HCT116 (cell line): ENCODE data around the gene HEG1. TPM values are rescaled to one million over a fixed set of nuclear protein-coding genes. Genes with fewer than 3 reads are reported as not detected.

Experiments used
- ATAC-seq: fragments of 200-7000 bp; cut with Tn5 transposase; 2 replicates; pipeline ENCODE4 v1.9.1; 2020; ENCODE audit warnings: mild to moderate bottlenecking, moderate library complexity
- BruUV-seq: library from RNA; stranded (reverse); fragments of 400-500 nt; replicated peaks from 2 replicates; lab custom pipeline; 2021; lab: Mats Ljungman, UMichigan
- CTCF ChIA-PET: fragments of 300-600 bp; sonication (Branson Sonifier 250); formaldehyde crosslinking; loops from one replicate; lab custom pipeline; 2021; ENCODE audit warnings: antibody characterized with exemption; lab: Charles Lee
- POLR2A ChIA-PET: fragments of 300-600, 350-600 bp; sonication (Branson Sonifier 250); formaldehyde crosslinking; loops from one replicate; lab custom pipeline; 2021; ENCODE audit warnings: antibody characterized with exemption; lab: Charles Lee
- RAD21 ChIA-PET, 2 experiments: fragments of 300-600 bp; sonication (Branson Sonifier 250); formaldehyde crosslinking; loops; one replicate each; lab custom pipeline; 2023; ENCODE audit warnings: low total read pairs in 2 of 2; ENCODE audit not compliant: uncharacterized antibody in 2 of 2, unreplicated experiment in 2 of 2, low non-redundant PET in 1 of 2; lab: Charles Lee
- DNase-seq: peaks from one replicate; pipeline ENCODE4 v3.0.0-alpha.2; 2010; ENCODE audit warnings: low read depth, low spot score
- H2AFZ ChIP-seq: fragments of 200-600 bp; shearing (Covaris generic), sonication (generic); 2 replicates; pipeline ENCODE4 v1.6.1; 2017; ENCODE audit warnings: low read depth, mixed run types, mixed read lengths, antibody characterized with exemption, low read length; ENCODE audit not compliant: poor library complexity, severe bottlenecking
- H3K27ac ChIP-seq: 2 replicates; pipeline ENCODE4 v1.5.1; 2012; ENCODE audit warnings: low read depth, low read length
- H3K27me3 ChIP-seq: fragments of 200-600 bp; sonication (generic); 2 replicates; pipeline ENCODE4 v1.6.1; 2016; ENCODE audit warnings: mixed run types, low read length, mixed read lengths; ENCODE audit not compliant: insufficient read depth
- H3K36me3 ChIP-seq, 2 experiments: fragments of 200-500 bp in 1 of 2; fragments of 200-600 bp in 1 of 2; sonication (Bioruptor generic) in 1 of 2; sonication (generic) in 1 of 2; 2 replicates each; pipeline versions ENCODE4 v1.5.1 to v1.6.1; 2014 to 2016; ENCODE audit warnings: low read length in 2 of 2, inconsistent platforms in 1 of 2, mixed read lengths in 1 of 2, mixed run types in 1 of 2; ENCODE audit not compliant: insufficient read depth in 2 of 2, control insufficient read depth in 1 of 2
- H3K4me1 ChIP-seq, 2 experiments: fragments of 200-600 bp in 1 of 2; sonication (generic) in 1 of 2; 2 replicates each; pipeline versions ENCODE4 v1.5.1 to v1.6.1; 2012 to 2017; ENCODE audit warnings: low read length in 2 of 2, inconsistent platforms in 1 of 2, mild to moderate bottlenecking in 1 of 2, mixed read lengths in 1 of 2, mixed run types in 1 of 2, moderate library complexity in 1 of 2; ENCODE audit not compliant: insufficient read depth in 2 of 2, control insufficient read depth in 1 of 2
- H3K4me2 ChIP-seq: fragments of 200-600 bp; sonication (generic); 2 replicates; pipeline ENCODE4 v1.6.1; 2017; ENCODE audit warnings: mixed run types, low read length, mixed read lengths
- H3K4me3 ChIP-seq, 2 experiments: fragments of 200-600 bp in 1 of 2; sonication (generic) in 1 of 2; replicated peaks in 1 of 2; 2 replicates each; pipeline ENCODE4 v1.5.1; 2011 to 2016; ENCODE audit warnings: low read length in 2 of 2, control low read depth in 1 of 2, low read depth in 1 of 2, mild to moderate bottlenecking in 1 of 2, mixed read lengths in 1 of 2, mixed run types in 1 of 2
- H3K79me2 ChIP-seq: fragments of 200-600 bp; sonication (generic); 2 replicates; pipeline ENCODE4 v1.6.1; 2017; ENCODE audit warnings: mild to moderate bottlenecking, mixed run types, low read length, moderate library complexity, mixed read lengths; ENCODE audit not compliant: insufficient read depth
- H3K9ac ChIP-seq: fragments of 200-600 bp; sonication (generic); 2 replicates; pipeline ENCODE4 v1.6.1; 2016; ENCODE audit warnings: low read length, mixed read lengths
- H3K9me2 ChIP-seq: fragments of 200-600 bp; sonication (generic), shearing (Covaris generic); 2 replicates; pipeline ENCODE4 v1.6.1; 2017; ENCODE audit warnings: mixed run types, mild to moderate bottlenecking, moderate library complexity; ENCODE audit not compliant: insufficient read depth
- H3K9me3 ChIP-seq, 2 experiments: fragments of 200-500 bp in 1 of 2; fragments of 200-600 bp in 1 of 2; sonication (Bioruptor generic) in 1 of 2; sonication (generic) in 1 of 2; 2 replicates each; pipeline ENCODE4 v1.6.1; 2014 to 2017; ENCODE audit warnings: low read length in 2 of 2, mixed read lengths in 2 of 2, inconsistent platforms in 1 of 2, low read depth in 1 of 2, mild to moderate bottlenecking in 1 of 2, mixed run types in 1 of 2, moderate library complexity in 1 of 2; ENCODE audit not compliant: control insufficient read depth in 1 of 2, insufficient read depth in 1 of 2
- H4K20me1 ChIP-seq: fragments of 200-600 bp; sonication (generic), shearing (Covaris generic); 2 replicates; pipeline ENCODE4 v1.6.1; 2017; ENCODE audit warnings: mixed run types, mild to moderate bottlenecking, moderate library complexity; ENCODE audit not compliant: insufficient read depth
- ELF1 ChIP-seq: IDR thresholded peaks from 2 replicates; pipeline ENCODE4 v1.6.1; 2012; ENCODE audit warnings: low read depth, borderline replicate concordance
- EZH2 ChIP-seq: fragments of 200-600 bp; sonication (generic); IDR thresholded peaks from 2 replicates; pipeline ENCODE4 v1.6.1; 2017; ENCODE audit warnings: antibody characterized with exemption, mixed run types
- FOSL1 ChIP-seq: IDR thresholded peaks from 2 replicates; pipeline ENCODE4 v1.6.1; 2012; ENCODE audit warnings: low read depth
- JUND ChIP-seq: IDR thresholded peaks from 2 replicates; pipeline ENCODE4 v1.6.1; 2012
- POLR2A ChIP-seq: IDR thresholded peaks from 2 replicates; pipeline ENCODE4 v1.7.0; 2011; ENCODE audit warnings: borderline replicate concordance; ENCODE audit not compliant: insufficient read depth, insufficient read length; ENCODE audit errors: extremely low read depth
- POLR2AphosphoS5 ChIP-seq: IDR thresholded peaks from 2 replicates; pipeline ENCODE4 v1.6.1; 2011; ENCODE audit warnings: mild to moderate bottlenecking, low read depth, low read length, moderate library complexity
- RAD21 ChIP-seq: IDR thresholded peaks from 2 replicates; pipeline ENCODE4 v1.6.1; 2012; ENCODE audit warnings: low read depth, mild to moderate bottlenecking
- SP1 ChIP-seq: IDR thresholded peaks from 2 replicates; pipeline ENCODE4 v1.6.1; 2012; ENCODE audit warnings: low read depth
- TCF7L2 ChIP-seq: IDR thresholded peaks from 2 replicates; pipeline ENCODE4 v1.7.0; 2011; ENCODE audit warnings: borderline replicate concordance, inconsistent platforms; ENCODE audit not compliant: insufficient read depth, insufficient read length; ENCODE audit errors: extremely low read depth
- intact Hi-C: fragments of 100-400 bp; cut with micrococcal nuclease; formaldehyde crosslinking; loops from 2 replicates; pipeline ENCODE4 v1.10.0; 2022
- total RNA-seq: library from RNA; stranded (reverse); gene quantifications from one replicate; pipeline ENCODE4 v1.2.1, GENCODE V29; 2021; ENCODE audit not compliant: unreplicated experiment
- TF ChIP-seq, protein P1 (sequence below): IDR thresholded peaks from 2 replicates; pipeline ENCODE4 v1.6.1; 2012; ENCODE audit warnings: low read depth
- TF ChIP-seq, protein P2 (sequence below): IDR thresholded peaks from 2 replicates; pipeline ENCODE4 v1.6.1; 2012

The HEG1 gene
- total RNA-seq, 1 experiment from 2014 or later, result 2.6 TPM

DNA sequence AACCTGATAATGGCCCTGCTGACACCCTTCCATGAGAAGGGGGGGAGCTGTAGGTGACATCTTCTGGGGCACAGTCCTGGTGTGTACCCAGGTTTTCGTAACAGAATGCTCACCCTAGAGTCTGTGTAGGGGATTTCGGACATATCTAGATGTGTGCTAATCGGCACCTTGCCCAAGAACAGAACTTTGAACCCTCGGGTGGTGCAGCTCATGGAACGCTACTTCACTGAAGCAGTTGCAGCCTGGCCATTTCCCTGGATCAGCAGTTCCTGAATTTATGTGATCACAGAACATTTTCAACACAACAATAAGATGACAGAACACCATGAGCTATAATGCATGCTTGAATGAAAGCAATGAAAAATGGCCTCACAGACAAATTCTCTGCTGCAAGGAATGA, 63.8 kb downstream of the HEG1 start:
- peaks cover 1 to 3% of the 10 kb centered on the region in 2 experiments; a peak in 3 of 4 replicates for H3K4me1 ChIP-seq
- no peaks in the 10 kb centered on the region for H4K20me1 ChIP-seq
- H3K36me3 ChIP-seq, result no peaks in the 10 kb centered on the region
- ATAC-seq, result no peak
- no peaks in the 10 kb centered on the region for H3K9me2 ChIP-seq
- no peak for TF ChIP-seq TCF7L2
- no peak for TF ChIP-seq ELF1
- TF ChIP-seq, protein P1, sequence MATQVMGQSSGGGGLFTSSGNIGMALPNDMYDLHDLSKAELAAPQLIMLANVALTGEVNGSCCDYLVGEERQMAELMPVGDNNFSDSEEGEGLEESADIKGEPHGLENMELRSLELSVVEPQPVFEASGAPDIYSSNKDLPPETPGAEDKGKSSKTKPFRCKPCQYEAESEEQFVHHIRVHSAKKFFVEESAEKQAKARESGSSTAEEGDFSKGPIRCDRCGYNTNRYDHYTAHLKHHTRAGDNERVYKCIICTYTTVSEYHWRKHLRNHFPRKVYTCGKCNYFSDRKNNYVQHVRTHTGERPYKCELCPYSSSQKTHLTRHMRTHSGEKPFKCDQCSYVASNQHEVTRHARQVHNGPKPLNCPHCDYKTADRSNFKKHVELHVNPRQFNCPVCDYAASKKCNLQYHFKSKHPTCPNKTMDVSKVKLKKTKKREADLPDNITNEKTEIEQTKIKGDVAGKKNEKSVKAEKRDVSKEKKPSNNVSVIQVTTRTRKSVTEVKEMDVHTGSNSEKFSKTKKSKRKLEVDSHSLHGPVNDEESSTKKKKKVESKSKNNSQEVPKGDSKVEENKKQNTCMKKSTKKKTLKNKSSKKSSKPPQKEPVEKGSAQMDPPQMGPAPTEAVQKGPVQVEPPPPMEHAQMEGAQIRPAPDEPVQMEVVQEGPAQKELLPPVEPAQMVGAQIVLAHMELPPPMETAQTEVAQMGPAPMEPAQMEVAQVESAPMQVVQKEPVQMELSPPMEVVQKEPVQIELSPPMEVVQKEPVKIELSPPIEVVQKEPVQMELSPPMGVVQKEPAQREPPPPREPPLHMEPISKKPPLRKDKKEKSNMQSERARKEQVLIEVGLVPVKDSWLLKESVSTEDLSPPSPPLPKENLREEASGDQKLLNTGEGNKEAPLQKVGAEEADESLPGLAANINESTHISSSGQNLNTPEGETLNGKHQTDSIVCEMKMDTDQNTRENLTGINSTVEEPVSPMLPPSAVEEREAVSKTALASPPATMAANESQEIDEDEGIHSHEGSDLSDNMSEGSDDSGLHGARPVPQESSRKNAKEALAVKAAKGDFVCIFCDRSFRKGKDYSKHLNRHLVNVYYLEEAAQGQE, result no peak
- TF ChIP-seq EZH2, result no peak
- TF ChIP-seq POLR2A, result no peak
- TF ChIP-seq RAD21, result no peak
- no peak for TF ChIP-seq JUND
- TF ChIP-seq SP1, result no peak
- TF ChIP-seq FOSL1, result no peak
- TF ChIP-seq, protein P2, sequence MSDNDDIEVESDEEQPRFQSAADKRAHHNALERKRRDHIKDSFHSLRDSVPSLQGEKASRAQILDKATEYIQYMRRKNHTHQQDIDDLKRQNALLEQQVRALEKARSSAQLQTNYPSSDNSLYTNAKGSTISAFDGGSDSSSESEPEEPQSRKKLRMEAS, result no peak
- TF ChIP-seq POLR2AphosphoS5, result no peak
- CTCF ChIA-PET, result interaction anchor here (1.3 kb wide), 1 partner anchor 594 kb away, joined by 3 read pairs; no protein-coding TSS in a partner anchor
- H3K4me3 ChIP-seq, result no peak overlapping the region
- POLR2A ChIA-PET, result no interaction called here
- no peak overlapping the region for H2AFZ ChIP-seq
- DNase-seq, result no peak
- no peaks in the 10 kb centered on the region for H3K27me3 ChIP-seq
- BruUV-seq, result no TSS peak
- no peak overlapping the region for H3K27ac ChIP-seq
- intact Hi-C loops, result no loop called here
- H3K4me2 ChIP-seq, result no peak overlapping the region
- no peaks in the 10 kb centered on the region for H3K79me2 ChIP-seq
- H3K9me3 ChIP-seq, result no peaks in the 10 kb centered on the region
- no peak overlapping the region for H3K9ac ChIP-seq
- RAD21 ChIA-PET, result no interaction called here
